GM19452 (cell line): ENCODE results near the gene FBXL3.
A peak's percentile ranks its signal among the peaks of the same experiment; 100 is the strongest.

ENCODE experiments used
- ATAC-seq: cut with Tn5 transposase; IDR thresholded peaks from one replicate; pipeline ENCODE4 v1.9.1; 2021; ENCODE audit not compliant: unreplicated experiment

FBXL3 gene

GRCh38 chr13:77026861-77027621 lies at the start of gene FBXL3:
TSS of gene FBXL3 (minus strand) at chr13:77027159. CDS start at chr13:77021860, 5,299 bp downstream.
- ATAC-seq = peak; percentile 63

GRCh38 chr13:77067519-77067918 lies 40.6 kb upstream of the FBXL3 start:
- ATAC-seq = no peak

GRCh38 chr13:77065461-77066147 lies 38.6 kb upstream of the FBXL3 start:
- no peak for ATAC-seq

- ATAC-seq = no peak
Measured at GRCh38 chr13:77062097-77062496, 35.1 kb upstream of the FBXL3 start.

GRCh38 chr13:77061362-77061761 lies 34.4 kb upstream of the FBXL3 start:
- no peak for ATAC-seq

- no peak for ATAC-seq
Measured at GRCh38 chr13:77056886-77057285, 29.9 kb upstream of the FBXL3 start.

GRCh38 chr13:77056382-77056781 lies 29.4 kb upstream of the FBXL3 start:
- ATAC-seq = no peak

- ATAC-seq = no peak
Measured at GRCh38 chr13:77055158-77055557, 28.2 kb upstream of the FBXL3 start.

GRCh38 chr13:77053192-77053591 lies 26.2 kb upstream of the FBXL3 start:
- no peak for ATAC-seq

- no peak for ATAC-seq
Measured at GRCh38 chr13:77048681-77049080, 21.7 kb upstream of the FBXL3 start.

- ATAC-seq = no peak
Measured at GRCh38 chr13:77047649-77048343, 20.8 kb upstream of the FBXL3 start.

GRCh38 chr13:77042566-77043177 lies 15.7 kb upstream of the FBXL3 start:
- no peak for ATAC-seq

GRCh38 chr13:77040835-77041234 lies 13.9 kb upstream of the FBXL3 start:
- no peak for ATAC-seq

- ATAC-seq = no peak
Measured at GRCh38 chr13:77040076-77040475, 13.1 kb upstream of the FBXL3 start.

GRCh38 chr13:77038907-77039480 lies 12.0 kb upstream of the FBXL3 start:
- ATAC-seq = no peak

- ATAC-seq = no peak
Measured at GRCh38 chr13:77036279-77036678, 9.3 kb upstream of the FBXL3 start.

- no peak for ATAC-seq
Measured at GRCh38 chr13:77034881-77035280, 7.9 kb upstream of the FBXL3 start.

GRCh38 chr13:77033717-77034302 lies 6.9 kb upstream of the FBXL3 start:
- ATAC-seq = no peak

GRCh38 chr13:77031656-77032243 lies 4.8 kb upstream of the FBXL3 start:
- ATAC-seq = no peak

GRCh38 chr13:77029436-77029835 lies 2.5 kb upstream of the FBXL3 start:
- ATAC-seq = no peak
